Thoracic aorta (tissue), 2 donors: Measurements from ENCODE around the gene GFI1B. TPM values are rescaled to one million over a fixed set of nuclear protein-coding genes. Genes with fewer than 3 reads are reported as not detected.

Experiments
- ATAC-seq: fragments of 150-250 bp; one replicate; pipeline ENCODE4 v1.8.0; 2017; ENCODE audit warnings: low read depth; ENCODE audit not compliant: insufficient number of reproducible peaks, low FRiP score
- DNase-seq: peaks from one replicate; pipeline ENCODE4 v3.0.0-alpha.2; 2020; ENCODE audit warnings: low spot score
- H3K27ac ChIP-seq, 2 donors: fragments of 200-600 bp; sonication (generic); 1 replicate in 1 of 2; 2 replicates in 1 of 2; pipeline ENCODE4 v1.5.1; 2016; ENCODE audit warnings: mild to moderate bottlenecking in 2 of 2, moderate library complexity in 2 of 2
- H3K27me3 ChIP-seq: fragments of 200-600 bp; sonication (generic); replicated peaks from 2 replicates; pipeline ENCODE4 v1.6.0; 2016; ENCODE audit warnings: mild to moderate bottlenecking; ENCODE audit not compliant: insufficient read depth
- H3K36me3 ChIP-seq: fragments of 200-600 bp; sonication (generic); one replicate; pipeline ENCODE4 v1.5.1; 2016
- H3K4me1 ChIP-seq, 2 donors: fragments of 200-600 bp; sonication (generic); 1 replicate in 1 of 2; 2 replicates in 1 of 2; pipeline versions ENCODE4 v1.5.1 to v1.6.0; 2016; ENCODE audit warnings: low read depth in 2 of 2, mild to moderate bottlenecking in 1 of 2; ENCODE audit not compliant: control insufficient read depth in 1 of 2
- H3K4me3 ChIP-seq: fragments of 200-600 bp; sonication (generic); 2 replicates; pipeline ENCODE4 v1.5.1; 2016; ENCODE audit warnings: mild to moderate bottlenecking
- H3K9me3 ChIP-seq: fragments of 200-600 bp; sonication (generic); 2 replicates; pipeline ENCODE4 v1.5.1; 2016
- CTCF ChIP-seq: fragments of 200-600 bp; sonication (generic); IDR thresholded peaks from one replicate; pipeline ENCODE4 v1.5.1; 2019; ENCODE audit warnings: antibody characterized with exemption
- total RNA-seq, 2 donors: library from RNA; depleted of rRNA; stranded (reverse); fragments of >200 nt; gene quantifications; one replicate each; pipeline versions ENCODE4 v1.1.0 to v1.2.3, GENCODE V29; 2016

Gene GFI1B
- total RNA-seq = not detected

GRCh38 chr9:132978451-132979131 is at the start of gene GFI1B:
GFI1B (plus strand) TSS chr9:132978694; CDS start chr9:132986679, 7,985 bp downstream.
- H3K27me3 ChIP-seq = no peaks in the 10 kb centered on the region

GRCh38 chr9:132931178-132931735 is 47.2 kb upstream of the GFI1B start:
- H3K4me3 ChIP-seq = no peak overlapping the region
- ATAC-seq (no peak), DNase-seq (no peak)
- H3K36me3 ChIP-seq = peaks cover 33% of the 10 kb centered on the region
- no peaks in the 10 kb centered on the region for H3K4me1 ChIP-seq
- H3K27ac ChIP-seq = no peak overlapping the region
- no peaks in the 10 kb centered on the region for H3K27me3 ChIP-seq
- TF ChIP-seq CTCF = no peak
- no peaks in the 10 kb centered on the region for H3K9me3 ChIP-seq

More at GRCh38 chr9:132978451-132979131, at the start of gene GFI1B:
- Histone ChIP-seq H3K9me3 (no peaks in the 10 kb centered on the region), H3K4me1 (no peaks in the 10 kb centered on the region), H3K27ac (no peak within 1 kb of the TSS), H3K36me3 (no peaks in the 10 kb centered on the region), H3K4me3 (no peak within 1 kb of the TSS)
- no peak for ATAC-seq
- no peak for TF ChIP-seq CTCF
- DNase-seq = no peak

- ATAC-seq = no peak
Measured at GRCh38 chr9:132935026-132935425, 43.5 kb upstream of the GFI1B start.

GRCh38 chr9:132937463-132937901 is 41.0 kb upstream of the GFI1B start:
- peaks cover 6% of the 10 kb centered on the region for H3K36me3 ChIP-seq
- no peaks in the 10 kb centered on the region for H3K27me3 ChIP-seq
- TF ChIP-seq CTCF = no peak
- peaks cover 1 to 9% of the 10 kb centered on the region in 2 donors for H3K4me1 ChIP-seq
- DNase-seq = no peak
- ATAC-seq = no peak
- no peak overlapping the region for H3K4me3 ChIP-seq
- H3K9me3 ChIP-seq = no peaks in the 10 kb centered on the region
- H3K27ac ChIP-seq = no peak overlapping the region

More at GRCh38 chr9:132935026-132935425, 43.5 kb upstream of the GFI1B start:
- H3K27me3 ChIP-seq = no peaks in the 10 kb centered on the region
- no peak overlapping the region for H3K27ac ChIP-seq
- H3K36me3 ChIP-seq = peaks cover 6% of the 10 kb centered on the region
- no peaks in the 10 kb centered on the region for H3K4me1 ChIP-seq
- H3K4me3 ChIP-seq = no peak overlapping the region
- TF ChIP-seq CTCF = no peak
- H3K9me3 ChIP-seq = no peaks in the 10 kb centered on the region
- DNase-seq = no peak

GRCh38 chr9:132939169-132939568 is 39.3 kb upstream of the GFI1B start:
- no peak for ATAC-seq

More at GRCh38 chr9:132939169-132939568, 39.3 kb upstream of the GFI1B start:
- Histone ChIP-seq H3K27ac (no peak overlapping the region), H3K4me3 (no peak overlapping the region), H3K27me3 (no peaks in the 10 kb centered on the region), H3K9me3 (no peaks in the 10 kb centered on the region), H3K36me3 (peaks cover 6% of the 10 kb centered on the region), H3K4me1 (peaks cover 12 to 22% of the 10 kb centered on the region in 2 donors)
- DNase-seq = no peak
- no peak for TF ChIP-seq CTCF
